NCI-H2081 treated with DMSO at 0.1 percent for 48 hours (cell line): ENCODE data around the gene TTC27.
"Not testable (repeated sequence)": the region's sequence is repeated elsewhere in the genome, so short reads cannot be mapped to it uniquely, and the experiment has no call there.

Experiments used
- DNase-seq: peaks from one replicate; lab custom pipeline; 2025; lab: John Stamatoyannopoulos, UW

The TTC27 gene

GRCh38 chr2:32807662-32808061 is 179.8 kb downstream of the TTC27 start:
- DNase-seq = no peak

- no peak for DNase-seq
Measured at GRCh38 chr2:32810909-32811495, 183.2 kb downstream of the TTC27 start.

GRCh38 chr2:32811696-32812095 is 183.8 kb downstream of the TTC27 start:
- no peak for DNase-seq

GRCh38 chr2:32812316-32812715 is 184.5 kb downstream of the TTC27 start:
- no peak for DNase-seq

- no peak for DNase-seq
Measured at GRCh38 chr2:32820088-32820487, 192.2 kb downstream of the TTC27 start.

GRCh38 chr2:32820701-32821100 is 192.9 kb downstream of the TTC27 start:
- no peak for DNase-seq

- no peak for DNase-seq
Measured at GRCh38 chr2:32824070-32824809, 196.4 kb downstream of the TTC27 start.

- DNase-seq = no peak
Measured at GRCh38 chr2:32825291-32825712, 197.5 kb downstream of the TTC27 start.

- DNase-seq = no peak
Measured at GRCh38 chr2:32830196-32830595, 202.3 kb downstream of the TTC27 start.

- DNase-seq = no peak
Measured at GRCh38 chr2:32832821-32833220, 205.0 kb downstream of the TTC27 start.

- DNase-seq = no peak
Measured at GRCh38 chr2:32833709-32834108, 205.9 kb downstream of the TTC27 start.

GRCh38 chr2:32835148-32835547 is 207.3 kb downstream of the TTC27 start:
- DNase-seq = no peak

- DNase-seq = no peak
Measured at GRCh38 chr2:32836933-32837332, 209.1 kb downstream of the TTC27 start.

- DNase-seq = no peak
Measured at GRCh38 chr2:32838418-32838817, 210.6 kb downstream of the TTC27 start.

GRCh38 chr2:32838949-32839348 is 211.1 kb downstream of the TTC27 start:
- no peak for DNase-seq

- DNase-seq = no peak
Measured at GRCh38 chr2:32841931-32842898, 214.4 kb downstream of the TTC27 start.

GRCh38 chr2:32843699-32844098 is 215.8 kb downstream of the TTC27 start:
- no peak for DNase-seq

GRCh38 chr2:32844253-32844652 is 216.4 kb downstream of the TTC27 start:
- DNase-seq = no peak

- DNase-seq = not testable (repeated sequence)
Measured at GRCh38 chr2:32846274-32846673, 218.4 kb downstream of the TTC27 start.

GRCh38 chr2:32847734-32848133 is 219.9 kb downstream of the TTC27 start:
- no peak for DNase-seq

- DNase-seq = no peak
Measured at GRCh38 chr2:32849456-32850194, 221.8 kb downstream of the TTC27 start.
